Cardiac atrium fibroblast (primary cell): ENCODE measurements around the gene CLDN11. TPM values are rescaled to one million over a fixed set of nuclear protein-coding genes. Genes with fewer than 3 reads are reported as not detected.

ENCODE experiments used
- total RNA-seq: library from RNA; depleted of rRNA; stranded (reverse); fragments of >200 nt; gene quantifications from 2 replicates; pipeline ENCODE4 v1.2.3, GENCODE V29; 2015

The CLDN11 gene
- total RNA-seq, result 163 and 225 TPM in 2 replicates

GRCh38 chr3:170418422-170419398, at the start of gene CLDN11:
TSS of gene CLDN11 (plus strand) at chr3:170418868. CDS start at chr3:170419067, 199 bp downstream.

Other genes starting within 250 kb of the CLDN11 start
- gene PHC3, start 237.1 kb upstream of the CLDN11 start, total RNA-seq, result 14.4 and 17.7 TPM in 2 replicates
- gene PRKCI, start 196.4 kb upstream of the CLDN11 start, total RNA-seq, result 45.8 and 66.6 TPM in 2 replicates
- 17.3 and 20.2 TPM in 2 replicates for gene SKIL, start 61.2 kb upstream of the CLDN11 start, total RNA-seq
- gene SLC7A14, start 167.2 kb downstream of the CLDN11 start, total RNA-seq, result 1.8 and 2.0 TPM in 2 replicates